GM19023 (cell line): ENCODE data around the gene RAPH1.
"Not testable (repeated sequence)": the region's sequence is repeated elsewhere in the genome, so short reads cannot be mapped to it uniquely, and the experiment has no call there.

ENCODE experiments used
- ATAC-seq: cut with Tn5 transposase; IDR thresholded peaks from one replicate; pipeline ENCODE4 v1.9.1; 2021; ENCODE audit warnings: mild to moderate bottlenecking, moderate library complexity; ENCODE audit not compliant: unreplicated experiment

The RAPH1 gene

GRCh38 chr2:203549406-203549805 lies 14.3 kb upstream of the RAPH1 start:
- ATAC-seq, result no peak

GRCh38 chr2:203548887-203549286 lies 13.8 kb upstream of the RAPH1 start:
- ATAC-seq, result no peak

GRCh38 chr2:203547356-203547755 lies 12.3 kb upstream of the RAPH1 start:
- ATAC-seq, result no peak

- ATAC-seq, result no peak
Measured at GRCh38 chr2:203544402-203544801, 9.3 kb upstream of the RAPH1 start.

DNA sequence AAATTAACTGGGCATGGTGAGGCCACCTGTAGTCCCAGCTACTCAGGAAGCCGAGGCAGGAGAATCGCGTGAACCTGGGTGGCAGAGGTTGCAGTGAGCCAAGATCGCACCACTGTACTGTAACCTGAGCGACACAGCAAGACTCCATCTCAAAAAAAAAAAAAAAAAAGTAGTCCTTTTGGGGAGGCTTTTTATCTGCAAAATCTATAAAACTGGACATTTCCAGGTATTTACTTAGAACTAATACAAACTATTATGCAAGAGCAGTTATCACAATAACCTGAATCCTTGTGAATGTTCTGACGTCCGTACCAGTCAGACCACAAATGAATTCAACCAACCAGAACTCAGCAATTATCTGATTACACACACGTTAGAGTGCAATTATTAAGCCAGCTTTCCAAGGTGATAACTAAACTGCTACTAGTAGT lies 8.8 kb upstream of the RAPH1 start:
- ATAC-seq, result no peak

GRCh38 chr2:203540598-203540997 lies 5.5 kb upstream of the RAPH1 start:
- not testable (repeated sequence) for ATAC-seq

GRCh38 chr2:203538237-203538636 lies 3.1 kb upstream of the RAPH1 start:
- not testable (repeated sequence) for ATAC-seq

GRCh38 chr2:203536586-203536951 lies 1.5 kb upstream of the RAPH1 start:
- not testable (repeated sequence) for ATAC-seq

- no peak for ATAC-seq
Measured at GRCh38 chr2:203535784-203536585, 884 bp upstream of the RAPH1 start.

DNA sequence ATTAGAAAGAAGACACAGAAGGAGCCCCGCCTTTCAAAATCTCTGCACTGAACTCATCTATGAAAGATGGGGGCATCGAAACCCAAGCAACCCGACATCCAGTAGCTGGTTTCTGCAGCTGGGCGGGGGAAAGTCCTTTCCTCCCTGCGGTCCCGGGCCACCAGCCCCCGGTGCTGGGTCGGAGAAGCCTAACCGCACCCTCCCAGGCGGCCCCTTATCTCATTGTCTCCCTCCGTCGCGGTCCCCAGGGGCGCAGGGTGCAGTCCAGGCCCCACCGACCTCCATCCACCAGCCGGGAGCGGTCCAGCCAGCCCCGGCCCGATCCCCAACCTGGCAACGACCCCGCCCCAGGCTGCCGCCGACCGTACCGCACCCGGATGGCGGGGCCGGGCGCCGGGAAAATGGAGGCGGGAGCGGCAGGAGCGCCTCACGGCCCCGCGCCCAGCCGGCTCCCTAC lies 452 bp downstream of the RAPH1 start:
- peak; percentile 35 for ATAC-seq

GRCh38 chr2:203533676-203534591 lies 1.2 kb downstream of the RAPH1 start:
- ATAC-seq, result no peak

DNA sequence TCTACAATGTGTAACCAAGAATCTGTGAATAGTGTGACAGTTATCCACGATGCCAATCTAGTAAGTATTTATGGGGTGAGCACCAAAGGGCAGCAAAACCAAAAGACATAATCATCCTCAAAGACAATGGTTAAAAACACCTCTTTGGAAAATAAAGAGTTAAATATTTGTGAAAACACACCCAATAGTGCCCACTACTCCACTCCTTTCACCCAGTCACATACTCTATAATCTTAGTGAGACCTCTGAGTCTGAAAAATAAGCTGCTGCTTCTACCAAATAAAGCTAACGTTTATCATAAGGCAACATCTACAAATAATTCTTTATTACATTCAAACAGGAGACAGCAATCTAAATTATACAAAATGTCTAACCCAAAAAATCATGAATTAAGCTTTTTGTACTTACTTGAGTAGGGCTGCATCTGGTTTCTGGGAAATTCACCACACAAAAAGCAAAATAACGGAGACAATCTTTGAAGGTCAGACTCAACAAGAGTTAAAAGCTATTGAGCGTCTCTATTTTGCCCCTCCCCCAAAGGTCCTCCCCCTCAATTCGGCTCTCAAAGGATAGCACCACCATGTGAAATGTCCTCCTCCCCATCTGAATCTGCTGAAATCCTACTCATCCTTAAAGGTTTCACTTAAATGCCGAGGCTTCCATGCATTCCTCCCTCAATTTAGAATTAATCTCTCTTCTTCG lies 2.0 kb downstream of the RAPH1 start:
- no peak for ATAC-seq

GRCh38 chr2:203527719-203528118 lies 7.4 kb downstream of the RAPH1 start:
- ATAC-seq, result no peak

DNA sequence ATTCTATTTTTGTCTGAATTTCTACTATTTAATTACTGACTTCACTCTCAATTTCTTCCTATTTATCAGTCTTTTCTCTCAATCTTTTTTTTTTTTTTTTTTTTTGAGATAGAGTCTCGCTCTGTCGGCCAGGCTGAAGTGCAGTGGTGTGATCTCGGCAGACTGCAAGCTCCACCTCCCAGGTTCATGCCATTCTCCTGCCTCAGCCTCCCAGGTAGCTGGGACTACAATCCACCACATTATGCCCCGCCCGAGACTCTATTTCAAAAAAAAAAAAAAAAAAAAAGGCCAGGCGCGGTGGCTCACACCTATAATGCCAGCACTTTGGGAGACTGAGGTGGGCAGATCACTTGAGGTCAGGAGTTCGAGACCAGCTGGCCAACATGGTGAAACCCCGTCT lies 21.8 kb downstream of the RAPH1 start:
- ATAC-seq, result not testable (repeated sequence)

GRCh38 chr2:203510941-203511305 lies 24.2 kb downstream of the RAPH1 start:
- ATAC-seq, result no peak

DNA sequence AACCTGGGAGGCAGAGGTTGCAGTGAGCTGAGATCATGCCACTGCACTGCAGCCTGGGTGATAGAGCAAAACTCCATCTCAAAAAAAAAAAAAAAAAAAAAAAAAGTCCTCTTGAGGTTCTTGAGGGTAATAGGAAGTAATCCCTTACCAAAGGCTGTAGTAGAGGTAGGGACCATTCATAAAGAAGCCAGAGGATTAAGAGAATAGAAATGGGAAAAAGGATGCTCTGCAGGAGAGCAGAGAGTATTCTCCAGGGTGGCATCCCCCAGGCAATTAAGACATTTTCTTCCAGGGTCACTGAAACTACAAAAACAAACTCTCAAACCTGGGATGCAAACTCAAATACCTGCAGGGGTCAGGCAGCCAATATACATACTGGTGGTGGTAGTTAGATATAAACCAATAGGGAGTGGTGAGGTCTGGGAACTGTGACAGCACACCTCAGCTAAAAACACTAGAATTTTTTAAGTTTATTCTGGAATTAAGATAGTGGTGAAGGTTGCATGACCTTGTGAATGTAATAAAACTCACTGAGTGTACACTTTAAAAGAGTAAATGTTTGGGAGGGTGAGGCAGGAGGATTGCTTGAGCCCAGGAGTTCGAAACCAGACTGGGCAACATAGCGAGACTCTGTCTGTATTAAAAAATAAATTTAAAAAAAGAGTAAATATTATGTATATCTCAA lies 24.7 kb downstream of the RAPH1 start:
- ATAC-seq, result no peak

DNA sequence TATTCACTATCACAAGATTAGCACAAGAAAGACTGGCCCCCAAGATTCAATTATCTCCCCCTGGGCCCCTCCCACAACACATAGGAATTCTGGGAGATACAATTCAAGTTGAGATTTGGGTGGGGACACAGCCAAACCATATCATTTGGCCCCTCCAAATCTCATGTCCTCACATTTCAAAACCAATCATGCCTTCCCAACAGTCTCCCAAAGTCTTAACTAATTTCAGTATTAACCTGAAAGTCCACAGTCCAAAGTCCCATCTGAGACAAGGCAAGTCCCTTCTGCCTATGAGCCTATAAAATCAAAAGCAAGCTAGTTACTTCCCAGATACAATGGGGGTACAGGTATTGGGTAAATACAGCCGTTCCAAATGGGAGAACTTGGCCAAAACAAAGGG lies 31.6 kb downstream of the RAPH1 start:
- ATAC-seq, result not testable (repeated sequence)

- ATAC-seq, result no peak
Measured at GRCh38 chr2:203501873-203502272, 33.2 kb downstream of the RAPH1 start.

DNA sequence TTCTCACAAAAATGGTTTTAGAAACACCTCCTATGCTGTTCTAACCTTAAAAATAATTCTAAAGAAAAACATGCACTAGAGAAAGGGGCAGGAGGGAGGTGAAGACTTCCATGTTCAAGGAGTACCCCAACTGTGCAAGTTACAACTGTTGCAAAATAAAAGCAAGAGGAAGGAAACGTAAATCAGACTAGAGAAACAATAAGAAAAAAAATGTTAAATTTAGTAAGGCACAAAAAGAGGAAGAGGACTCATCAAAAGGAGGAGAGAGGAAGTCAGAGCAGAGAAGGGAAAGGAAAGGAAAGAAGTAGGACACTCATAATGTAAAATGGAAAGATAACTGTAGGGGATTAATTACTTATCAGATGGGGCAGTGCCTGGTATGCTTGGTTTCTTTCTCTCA lies 34.1 kb downstream of the RAPH1 start:
- no peak for ATAC-seq

- ATAC-seq, result no peak
Measured at GRCh38 chr2:203500297-203500696, 34.8 kb downstream of the RAPH1 start.

GRCh38 chr2:203498161-203498560 lies 36.9 kb downstream of the RAPH1 start:
- no peak for ATAC-seq
